Stimulated activated CD8-positive, alpha-beta memory T cell treated with anti-CD3 and anti-CD28 coated beads, Interleukin-2, amount 100 ng/mL, for 48 hours (primary cell): Measurements from ENCODE around the gene SPRING1.
A peak's percentile ranks its signal among the peaks of the same experiment; 100 is the strongest.

Experiments used
- DNase-seq, 2 donors: peaks; one replicate each; pipeline ENCODE4 v3.0.0-alpha.2; 2020; ENCODE audit warnings: low read depth in 2 of 2

SPRING1 gene

GRCh38 chr12:116739381-116739887 is 1.6 kb upstream of the SPRING1 start:
- DNase-seq: no peak

- peak; percentile 2 to 6 for DNase-seq
Measured at GRCh38 chr12:116736962-116737773, 701 bp downstream of the SPRING1 start.

- DNase-seq: no peak
Measured at GRCh38 chr12:116735951-116736599, 1.8 kb downstream of the SPRING1 start.

- no peak for DNase-seq
Measured at GRCh38 chr12:116735084-116735483, 2.8 kb downstream of the SPRING1 start.

GRCh38 chr12:116734156-116734768 is 3.6 kb downstream of the SPRING1 start:
- no peak for DNase-seq

- DNase-seq: no peak
Measured at GRCh38 chr12:116731801-116732200, 6.1 kb downstream of the SPRING1 start.

- no peak for DNase-seq
Measured at GRCh38 chr12:116727891-116728290, 10.0 kb downstream of the SPRING1 start.

GRCh38 chr12:116727261-116727660 is 10.6 kb downstream of the SPRING1 start:
- DNase-seq: no peak

- no peak for DNase-seq
Measured at GRCh38 chr12:116726694-116727093, 11.2 kb downstream of the SPRING1 start.

- no peak for DNase-seq
Measured at GRCh38 chr12:116722245-116722644, 15.6 kb downstream of the SPRING1 start.

GRCh38 chr12:116719731-116720528 is 17.9 kb downstream of the SPRING1 start:
- no peak for DNase-seq

GRCh38 chr12:116718655-116719454 is 19.0 kb downstream of the SPRING1 start:
- no peak for DNase-seq

- DNase-seq: no peak
Measured at GRCh38 chr12:116717466-116718437, 20.1 kb downstream of the SPRING1 start.

GRCh38 chr12:116714175-116714574 is 23.7 kb downstream of the SPRING1 start:
- DNase-seq: no peak

- no peak for DNase-seq
Measured at GRCh38 chr12:116713527-116713926, 24.3 kb downstream of the SPRING1 start.

- DNase-seq: no peak
Measured at GRCh38 chr12:116712458-116713303, 25.2 kb downstream of the SPRING1 start.

GRCh38 chr12:116710370-116711150 is 27.3 kb downstream of the SPRING1 start:
- DNase-seq: no peak

- no peak for DNase-seq
Measured at GRCh38 chr12:116709768-116710167, 28.1 kb downstream of the SPRING1 start.
